ENCODE measurements around the gene IAH1. TPM values are rescaled to one million over a fixed set of nuclear protein-coding genes. Genes with fewer than 3 reads are reported as not detected.

IAH1 gene
- total and polyA plus RNA-seq, 4 donors: 19.2 to 62.1 (median 27.0) TPM

DNA sequence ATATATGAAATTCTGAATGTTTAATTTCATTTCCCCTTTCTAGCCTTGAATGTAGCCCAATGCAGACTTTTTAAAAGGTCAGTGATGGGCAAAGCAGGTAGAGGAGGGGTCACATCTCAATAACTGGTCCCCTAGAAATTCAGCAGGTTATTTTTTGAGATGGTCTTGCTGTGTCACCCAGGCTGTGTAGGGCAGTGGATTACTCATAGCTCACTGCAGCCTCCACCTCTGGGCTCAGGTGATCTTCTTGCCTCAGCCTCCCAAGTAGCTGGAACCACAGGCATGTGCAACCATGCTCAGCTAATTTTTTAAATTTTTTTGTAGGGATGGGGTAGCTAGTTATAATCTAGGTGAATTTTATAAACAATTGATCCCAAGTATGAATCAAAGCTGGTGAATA lies 8.8 kb downstream of the IAH1 start:
- no peak overlapping the region for H3K27ac ChIP-seq (ENCODE audit: low read depth in 1 of 2, low read length in 2 of 2)
- TF ChIP-seq, protein P1, sequence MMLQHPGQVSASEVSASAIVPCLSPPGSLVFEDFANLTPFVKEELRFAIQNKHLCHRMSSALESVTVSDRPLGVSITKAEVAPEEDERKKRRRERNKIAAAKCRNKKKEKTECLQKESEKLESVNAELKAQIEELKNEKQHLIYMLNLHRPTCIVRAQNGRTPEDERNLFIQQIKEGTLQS (IDR thresholded peaks at IDR 0.05): no peak
- TF ChIP-seq, protein P2, sequence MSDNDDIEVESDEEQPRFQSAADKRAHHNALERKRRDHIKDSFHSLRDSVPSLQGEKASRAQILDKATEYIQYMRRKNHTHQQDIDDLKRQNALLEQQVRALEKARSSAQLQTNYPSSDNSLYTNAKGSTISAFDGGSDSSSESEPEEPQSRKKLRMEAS (IDR thresholded peaks at IDR 0.05): no peak
- no peak for TF ChIP-seq RXRA (IDR thresholded peaks at IDR 0.05)
- TF ChIP-seq SP1 (IDR thresholded peaks at IDR 0.05): no peak
- H3K9me3 ChIP-seq (ENCODE audit: control insufficient read depth in 4 of 4, low read length in 3 of 4): no peaks in the 10 kb centered on the region
- H3K27me3 ChIP-seq (ENCODE audit: control insufficient read depth in 4 of 4, insufficient read depth in 4 of 4, low read length in 3 of 4): no peaks in the 10 kb centered on the region
- no peak overlapping the region for H3K9ac ChIP-seq (ENCODE audit: low read depth in 1 of 2, low read length in 2 of 2)
- DNase-seq (ENCODE audit: low spot score): no peak
- H3K4me1 ChIP-seq (ENCODE audit: control insufficient read depth in 4 of 4, insufficient read depth in 4 of 4, low read length in 3 of 4): no peaks in the 10 kb centered on the region
- no peak overlapping the region for H3K4me3 ChIP-seq (ENCODE audit: low read depth in 1 of 3, low read length in 3 of 3)
- peaks cover 32 to 66% (median 62%) of the 10 kb centered on the region in 4 donors for H3K36me3 ChIP-seq (ENCODE audit: control insufficient read depth in 4 of 4, insufficient read depth in 3 of 4, low read depth in 1 of 4, low read length in 3 of 4)

DNA sequence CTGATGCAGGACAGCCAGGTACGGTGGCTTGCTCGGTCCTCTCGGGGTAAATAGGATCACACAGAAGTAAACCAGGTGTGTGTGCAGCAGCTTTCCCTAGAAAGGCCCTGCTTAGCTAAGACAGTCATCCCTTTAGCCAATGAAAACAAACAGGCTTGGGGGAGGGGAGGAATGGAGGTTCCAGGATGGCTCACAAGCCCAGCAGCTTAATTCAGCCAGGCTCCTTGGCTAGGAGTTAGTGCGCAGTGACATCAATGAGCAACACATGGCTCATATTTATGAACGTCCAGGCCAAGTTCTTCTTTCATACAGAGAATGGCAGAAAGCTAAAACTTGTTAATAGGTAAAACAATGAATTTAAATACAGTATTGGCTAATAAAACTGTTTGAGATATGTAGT lies 10.2 kb downstream of the IAH1 start:
- H3K27ac ChIP-seq (ENCODE audit: low read depth in 1 of 2, low read length in 2 of 2): no peak overlapping the region
- TF ChIP-seq, protein P2 (IDR thresholded peaks at IDR 0.05): no peak
- TF ChIP-seq SP1 (IDR thresholded peaks at IDR 0.05) (no peak), FOXA1 (IDR thresholded peaks at IDR 0.05) (no peak), YY1 (IDR thresholded peaks at IDR 0.05) (no peak), RXRA (IDR thresholded peaks at IDR 0.05) (no peak), HNF4A (conservative IDR thresholded peaks at IDR 0.05) (no peak), FOXA2 (IDR thresholded peaks at IDR 0.05) (no peak), GABPA (IDR thresholded peaks at IDR 0.05 in 1 of 2, conservative IDR thresholded peaks at IDR 0.05 in 1 of 2) (no peak), TAF1 (conservative IDR thresholded peaks at IDR 0.05) (no peak), RAD21 (IDR thresholded peaks at IDR 0.05) (no peak), HNF4G (IDR thresholded peaks at IDR 0.05) (no peak), EGR1 (IDR thresholded peaks at IDR 0.05; ENCODE audit: low read depth in 2 of 2) (no peak)
- TF ChIP-seq, protein P3, sequence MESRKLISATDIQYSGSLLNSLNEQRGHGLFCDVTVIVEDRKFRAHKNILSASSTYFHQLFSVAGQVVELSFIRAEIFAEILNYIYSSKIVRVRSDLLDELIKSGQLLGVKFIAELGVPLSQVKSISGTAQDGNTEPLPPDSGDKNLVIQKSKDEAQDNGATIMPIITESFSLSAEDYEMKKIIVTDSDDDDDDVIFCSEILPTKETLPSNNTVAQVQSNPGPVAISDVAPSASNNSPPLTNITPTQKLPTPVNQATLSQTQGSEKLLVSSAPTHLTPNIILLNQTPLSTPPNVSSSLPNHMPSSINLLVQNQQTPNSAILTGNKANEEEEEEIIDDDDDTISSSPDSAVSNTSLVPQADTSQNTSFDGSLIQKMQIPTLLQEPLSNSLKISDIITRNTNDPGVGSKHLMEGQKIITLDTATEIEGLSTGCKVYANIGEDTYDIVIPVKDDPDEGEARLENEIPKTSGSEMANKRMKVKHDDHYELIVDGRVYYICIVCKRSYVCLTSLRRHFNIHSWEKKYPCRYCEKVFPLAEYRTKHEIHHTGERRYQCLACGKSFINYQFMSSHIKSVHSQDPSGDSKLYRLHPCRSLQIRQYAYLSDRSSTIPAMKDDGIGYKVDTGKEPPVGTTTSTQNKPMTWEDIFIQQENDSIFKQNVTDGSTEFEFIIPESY (IDR thresholded peaks at IDR 0.05): no peak
- TF ChIP-seq, protein P1 (IDR thresholded peaks at IDR 0.05): no peak
- TF ChIP-seq, protein P4, sequence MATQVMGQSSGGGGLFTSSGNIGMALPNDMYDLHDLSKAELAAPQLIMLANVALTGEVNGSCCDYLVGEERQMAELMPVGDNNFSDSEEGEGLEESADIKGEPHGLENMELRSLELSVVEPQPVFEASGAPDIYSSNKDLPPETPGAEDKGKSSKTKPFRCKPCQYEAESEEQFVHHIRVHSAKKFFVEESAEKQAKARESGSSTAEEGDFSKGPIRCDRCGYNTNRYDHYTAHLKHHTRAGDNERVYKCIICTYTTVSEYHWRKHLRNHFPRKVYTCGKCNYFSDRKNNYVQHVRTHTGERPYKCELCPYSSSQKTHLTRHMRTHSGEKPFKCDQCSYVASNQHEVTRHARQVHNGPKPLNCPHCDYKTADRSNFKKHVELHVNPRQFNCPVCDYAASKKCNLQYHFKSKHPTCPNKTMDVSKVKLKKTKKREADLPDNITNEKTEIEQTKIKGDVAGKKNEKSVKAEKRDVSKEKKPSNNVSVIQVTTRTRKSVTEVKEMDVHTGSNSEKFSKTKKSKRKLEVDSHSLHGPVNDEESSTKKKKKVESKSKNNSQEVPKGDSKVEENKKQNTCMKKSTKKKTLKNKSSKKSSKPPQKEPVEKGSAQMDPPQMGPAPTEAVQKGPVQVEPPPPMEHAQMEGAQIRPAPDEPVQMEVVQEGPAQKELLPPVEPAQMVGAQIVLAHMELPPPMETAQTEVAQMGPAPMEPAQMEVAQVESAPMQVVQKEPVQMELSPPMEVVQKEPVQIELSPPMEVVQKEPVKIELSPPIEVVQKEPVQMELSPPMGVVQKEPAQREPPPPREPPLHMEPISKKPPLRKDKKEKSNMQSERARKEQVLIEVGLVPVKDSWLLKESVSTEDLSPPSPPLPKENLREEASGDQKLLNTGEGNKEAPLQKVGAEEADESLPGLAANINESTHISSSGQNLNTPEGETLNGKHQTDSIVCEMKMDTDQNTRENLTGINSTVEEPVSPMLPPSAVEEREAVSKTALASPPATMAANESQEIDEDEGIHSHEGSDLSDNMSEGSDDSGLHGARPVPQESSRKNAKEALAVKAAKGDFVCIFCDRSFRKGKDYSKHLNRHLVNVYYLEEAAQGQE (IDR thresholded peaks at IDR 0.05): no peak
- H3K27me3 ChIP-seq (ENCODE audit: control insufficient read depth in 4 of 4, insufficient read depth in 4 of 4, low read length in 3 of 4): no peaks in the 10 kb centered on the region
- no peaks in the 10 kb centered on the region for H3K9me3 ChIP-seq (ENCODE audit: control insufficient read depth in 4 of 4, low read length in 3 of 4)
- no peaks in the 10 kb centered on the region for H3K4me1 ChIP-seq (ENCODE audit: control insufficient read depth in 4 of 4, insufficient read depth in 4 of 4, low read length in 3 of 4)
- no peak overlapping the region for H3K4me3 ChIP-seq (ENCODE audit: low read depth in 1 of 3, low read length in 3 of 3)
- H3K9ac ChIP-seq (ENCODE audit: low read depth in 1 of 2, low read length in 2 of 2): no peak overlapping the region
- peaks cover 34 to 78% (median 63%) of the 10 kb centered on the region in 4 donors for H3K36me3 ChIP-seq (ENCODE audit: control insufficient read depth in 4 of 4, insufficient read depth in 3 of 4, low read depth in 1 of 4, low read length in 3 of 4)
- no peak for DNase-seq (ENCODE audit: low spot score)
- 90% methylated on average over 5 of the region's 5 CpGs for WGBS

All from liver (tissue), 9 donors.